Esophagus squamous epithelium (tissue), 5 donors: ENCODE results near the gene P2RX6. TPM values are rescaled to one million over a fixed set of nuclear protein-coding genes. Genes with fewer than 3 reads are reported as not detected.

Experiments used
- DNase-seq: peaks from one replicate; lab custom pipeline; 2025; lab: John Stamatoyannopoulos, UW
- H3K27ac ChIP-seq, 4 donors: fragments of 200-600 bp; sonication (generic); one replicate each; pipeline ENCODE4 v1.5.1; 2016 to 2019; ENCODE audit warnings: mild to moderate bottlenecking in 1 of 4
- H3K27me3 ChIP-seq, 4 donors: fragments of 200-600 bp; sonication (generic); 1 replicate in 3 of 4; 2 replicates in 1 of 4; pipeline versions ENCODE4 v1.5.1 to v1.6.0; 2017 to 2021; ENCODE audit warnings: antibody characterized with exemption in 1 of 4
- H3K36me3 ChIP-seq, 3 donors: fragments of 200-600 bp; sonication (generic); one replicate each; pipeline ENCODE4 v1.5.1; 2016 to 2019
- H3K4me1 ChIP-seq, 3 donors: fragments of 200-600 bp; sonication (generic); one replicate each; pipeline ENCODE4 v1.5.1; 2017 to 2019
- H3K4me3 ChIP-seq, 4 donors: fragments of 200-600 bp; sonication (generic); 1 replicate in 3 of 4; 2 replicates in 1 of 4; pipeline ENCODE4 v1.5.1; 2016 to 2019; ENCODE audit warnings: mild to moderate bottlenecking in 2 of 4, moderate library complexity in 1 of 4
- H3K9me3 ChIP-seq, 3 donors: fragments of 200-600 bp; sonication (generic); one replicate each; pipeline ENCODE4 v1.5.1; 2016 to 2019
- POLR2A ChIP-seq, 4 donors: fragments of 450-650 bp; IDR thresholded peaks; one replicate each; pipeline ENCODE4 v1.6.1; 2017; ENCODE audit warnings: antibody characterized with exemption in 4 of 4, mild to moderate bottlenecking in 4 of 4, moderate library complexity in 3 of 4
- WGBS, 2 donors: methylation state at CpG; one replicate each; pipeline ENCODE4 v1.1.5; 2018; 5-methylcytosine and 5-hydroxymethylcytosine counted together
- intact Hi-C: fragments of 100-400 bp; cut with DNase I; formaldehyde crosslinking; loops from one replicate; pipeline ENCODE4 v1.15.0; 2022
- small RNA-seq, 4 donors: library from RNA; depleted of rRNA; stranded (forward); fragments of <200 nt; gene quantifications; one replicate each; pipeline ENCODE3, GENCODE V24; 2016
- total RNA-seq, 4 donors: library from RNA; depleted of rRNA; stranded (reverse); fragments of >200 nt; gene quantifications; one replicate each; pipeline ENCODE4 v1.1.0, GENCODE V29; 2016
- TF ChIP-seq, protein P1 (sequence below), 6 experiments: fragments of 450-650 bp in 4 of 6; fragments of 200-600 bp in 2 of 6; sonication (generic) in 2 of 6; IDR thresholded peaks; one replicate each; pipeline ENCODE4 v1.5.1; 2016 to 2019; ENCODE audit warnings: antibody characterized with exemption in 6 of 6, mild to moderate bottlenecking in 4 of 6, moderate library complexity in 4 of 6
- donor health status: DM: yes; HTN: yes; CAD: no.

Gene P2RX6
- total RNA-seq, 4 donors from 2014 or later, result 0.18 to 0.76 (median 0.50) TPM; not detected in 1

DNA sequence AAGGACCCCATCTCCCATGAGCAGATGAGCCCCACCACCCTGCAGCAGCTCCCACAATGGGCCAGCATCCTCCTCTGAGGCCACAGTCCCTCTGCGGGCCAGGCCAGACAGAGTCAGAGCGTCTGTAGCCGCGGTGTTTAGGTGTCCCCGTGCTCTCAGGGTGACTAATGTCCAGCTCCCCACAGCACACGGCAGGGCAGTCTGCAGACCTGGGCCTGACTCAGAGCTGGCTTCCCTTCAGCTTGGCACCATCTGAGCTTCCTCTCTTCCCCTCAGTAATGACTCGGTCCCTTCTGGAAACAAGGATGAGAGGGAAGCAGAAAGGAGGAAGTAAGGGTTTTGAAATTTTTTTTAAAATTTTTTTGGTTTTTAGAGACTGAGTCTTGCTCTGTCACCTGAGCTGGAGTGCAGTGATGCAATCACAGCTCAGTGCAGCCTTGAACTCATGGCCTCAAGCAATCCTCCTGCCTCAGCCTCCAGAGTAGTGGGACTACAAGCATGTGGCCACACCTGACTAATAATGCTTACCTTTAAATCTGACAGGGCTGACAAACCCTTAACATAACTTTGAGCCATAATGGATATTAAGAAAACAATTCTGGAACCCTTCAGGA lies 59.2 kb downstream of the P2RX6 start:
- H3K4me1 ChIP-seq, result peaks cover 0 to 26% (median 7%) of the 10 kb centered on the region in 3 donors
- H3K36me3 ChIP-seq, result no peaks in the 10 kb centered on the region
- intact Hi-C loops, result no loop called here
- H3K27me3 ChIP-seq, result peaks cover 0 to 11% (median 0%) of the 10 kb centered on the region in 4 donors
- TF ChIP-seq, protein P1, sequence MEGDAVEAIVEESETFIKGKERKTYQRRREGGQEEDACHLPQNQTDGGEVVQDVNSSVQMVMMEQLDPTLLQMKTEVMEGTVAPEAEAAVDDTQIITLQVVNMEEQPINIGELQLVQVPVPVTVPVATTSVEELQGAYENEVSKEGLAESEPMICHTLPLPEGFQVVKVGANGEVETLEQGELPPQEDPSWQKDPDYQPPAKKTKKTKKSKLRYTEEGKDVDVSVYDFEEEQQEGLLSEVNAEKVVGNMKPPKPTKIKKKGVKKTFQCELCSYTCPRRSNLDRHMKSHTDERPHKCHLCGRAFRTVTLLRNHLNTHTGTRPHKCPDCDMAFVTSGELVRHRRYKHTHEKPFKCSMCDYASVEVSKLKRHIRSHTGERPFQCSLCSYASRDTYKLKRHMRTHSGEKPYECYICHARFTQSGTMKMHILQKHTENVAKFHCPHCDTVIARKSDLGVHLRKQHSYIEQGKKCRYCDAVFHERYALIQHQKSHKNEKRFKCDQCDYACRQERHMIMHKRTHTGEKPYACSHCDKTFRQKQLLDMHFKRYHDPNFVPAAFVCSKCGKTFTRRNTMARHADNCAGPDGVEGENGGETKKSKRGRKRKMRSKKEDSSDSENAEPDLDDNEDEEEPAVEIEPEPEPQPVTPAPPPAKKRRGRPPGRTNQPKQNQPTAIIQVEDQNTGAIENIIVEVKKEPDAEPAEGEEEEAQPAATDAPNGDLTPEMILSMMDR (IDR thresholded peaks at IDR 0.05), result no peak
- TF ChIP-seq POLR2A (IDR thresholded peaks at IDR 0.05), result no peak
- 21 to 24% methylated on average over 5 to 6 of the region's 7 CpGs for WGBS, 2 donors
- no peak overlapping the region for H3K4me3 ChIP-seq
- no peak for DNase-seq
- no peaks in the 10 kb centered on the region for H3K9me3 ChIP-seq
- H3K27ac ChIP-seq, result no peak overlapping the region

DNA sequence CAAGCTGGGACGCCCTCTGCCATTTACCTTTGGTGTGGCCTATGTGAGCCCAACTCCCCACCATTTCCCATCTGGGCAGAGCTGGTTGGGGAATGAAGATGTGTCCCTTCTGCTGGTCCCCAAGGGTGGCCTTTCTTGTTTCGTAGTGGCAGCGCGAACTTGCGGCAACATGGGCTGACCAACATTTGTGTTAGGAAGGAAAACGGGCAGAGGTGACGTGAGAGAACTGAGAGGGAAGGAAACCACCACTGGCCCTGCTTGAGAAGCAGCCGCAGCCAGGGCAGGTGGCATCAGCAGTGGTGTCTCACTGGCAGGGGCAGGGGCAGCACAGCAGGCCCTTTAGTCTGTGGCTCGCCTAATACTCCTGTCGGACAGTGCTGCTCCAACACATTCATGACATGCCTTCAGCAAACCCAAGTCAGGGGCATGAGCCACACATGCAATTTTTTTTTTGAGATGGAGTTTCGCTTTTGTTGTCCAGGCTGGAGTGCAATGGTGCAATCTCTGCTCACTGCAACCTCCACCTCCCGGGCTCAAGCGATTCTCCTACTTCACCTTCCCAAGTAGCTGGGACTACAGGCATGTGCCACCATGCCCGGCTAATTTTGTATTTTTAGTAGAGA lies 60.7 kb downstream of the P2RX6 start:
- Histone ChIP-seq H3K4me1 (peaks cover 0 to 26% (median 7%) of the 10 kb centered on the region in 3 donors), H3K36me3 (no peaks in the 10 kb centered on the region), H3K27me3 (peaks cover 0 to 15% (median 0%) of the 10 kb centered on the region in 4 donors), H3K4me3 (no peak overlapping the region), H3K9me3 (no peaks in the 10 kb centered on the region), H3K27ac (no peak overlapping the region)
- DNase-seq, result no peak
- WGBS, 2 donors, result 80 to 83% methylated on average over 4 to 10 of the region's 14 CpGs
- intact Hi-C loops, result no loop called here
- TF ChIP-seq, protein P1 (IDR thresholded peaks at IDR 0.05), result no peak
- TF ChIP-seq POLR2A (IDR thresholded peaks at IDR 0.05), result no peak

DNA sequence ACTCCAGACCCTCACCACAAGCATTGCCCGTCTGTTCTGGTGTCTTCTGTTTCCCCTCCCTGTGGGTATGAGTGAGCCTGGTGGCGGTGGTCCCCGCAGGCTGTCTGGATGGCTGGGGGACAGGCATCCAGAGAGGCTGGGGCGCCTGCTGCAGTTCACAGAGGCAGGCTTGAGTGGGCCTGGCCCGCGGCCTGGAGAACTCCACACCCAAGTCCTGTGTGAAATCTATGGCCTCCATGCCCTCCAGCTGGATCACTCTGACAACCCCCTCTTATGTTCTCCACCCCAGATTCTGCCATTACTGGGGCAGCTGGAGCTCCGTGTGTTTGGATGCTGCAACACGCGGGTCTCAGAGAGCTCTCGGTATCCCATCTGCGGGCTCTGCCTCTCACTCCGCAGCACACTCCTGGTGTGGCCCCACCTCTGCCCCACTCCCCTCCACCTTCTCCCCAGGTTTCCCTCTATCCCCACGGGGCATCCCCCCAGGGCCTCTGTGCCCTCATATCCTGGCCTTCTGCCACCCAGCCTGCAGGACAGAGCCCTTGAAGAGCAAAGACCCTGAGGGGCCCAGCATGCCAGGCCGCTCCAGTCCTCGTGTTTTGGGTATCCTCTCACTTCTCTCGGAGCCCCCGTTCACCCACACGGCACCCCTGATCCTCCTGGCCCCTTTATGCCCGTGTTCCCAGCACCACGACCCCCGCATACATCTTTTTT lies 62.1 kb downstream of the P2RX6 start:
- Histone ChIP-seq H3K27ac (no peak overlapping the region), H3K9me3 (no peaks in the 10 kb centered on the region), H3K4me3 (no peak overlapping the region), H3K27me3 (peaks cover 0 to 15% (median 0%) of the 10 kb centered on the region in 4 donors), H3K36me3 (no peaks in the 10 kb centered on the region), H3K4me1 (peaks cover 0 to 19% (median 7%) of the 10 kb centered on the region in 3 donors)
- no peak for TF ChIP-seq POLR2A (IDR thresholded peaks at IDR 0.05)
- TF ChIP-seq, protein P1 (IDR thresholded peaks at IDR 0.05), result no peak
- DNase-seq, result no peak
- 77 to 79% methylated on average over 14 to 17 of the region's 21 CpGs for WGBS, 2 donors
- intact Hi-C loops, result no loop called here

Small RNAs within 50 kb of the gene (small RNA-seq; reads per million reads assigned to genes)
- 0 reads per million in 4 donors for gene MIR649

Other genes with a start within 250 kb of the P2RX6 start
- under 1 TPM in 2 of 4 donors, not detected in 2; 0.38 to 0.42 TPM for gene SERPIND1, start 241.1 kb upstream of the P2RX6 start, total RNA-seq
- 10 to 100 TPM; 25.4 to 48.6 (median 33.8) TPM for gene PI4KA, start 156.4 kb upstream of the P2RX6 start, total RNA-seq
- 10 to 100 TPM; 13.0 to 19.6 (median 17.1) TPM for gene SNAP29, start 156.2 kb upstream of the P2RX6 start, total RNA-seq
- 10 to 100 TPM; 38.2 to 46.2 (median 44.4) TPM for gene CRKL, start 97.8 kb upstream of the P2RX6 start, total RNA-seq
- 1 to 10 TPM in 2 of 4 donors, under 1 TPM in 2; 0.30 to 1.9 (median 0.94) TPM for gene AIFM3, start 47.9 kb upstream of the P2RX6 start, total RNA-seq
- gene LZTR1, start 32.9 kb upstream of the P2RX6 start, total RNA-seq, result 10 to 100 TPM; 15.3 to 44.4 (median 25.5) TPM
- gene THAP7, start 13.0 kb upstream of the P2RX6 start, total RNA-seq, result 10 to 100 TPM; 13.2 to 38.7 (median 32.0) TPM
- gene SLC7A4, start 17.4 kb downstream of the P2RX6 start, total RNA-seq, result 10 to 100 TPM in 1 of 4 donors, 1 to 10 TPM in 3; 2.5 to 11.7 (median 4.5) TPM
- under 1 TPM in 1 of 4 donors, not detected in 3; 0.04 TPM for gene LRRC74B, start 30.8 kb downstream of the P2RX6 start, total RNA-seq